Measurements from ENCODE around the gene SLC46A2. TPM values are rescaled to one million over a fixed set of nuclear protein-coding genes. Genes with fewer than 3 reads are reported as not detected.

SLC46A2 gene
- total and polyA plus RNA-seq, 9 donors: 0.04 to 1.2 (median 0.54) TPM; not detected in 5

- intact Hi-C loops (cut with DNase I): no loop called here
- H3K4me1 ChIP-seq (ENCODE audit: insufficient read depth): no peaks in the 10 kb centered on the region
- DNase-seq: no peak
- H3K36me3 ChIP-seq: no peaks in the 10 kb centered on the region
- no peak overlapping the region for H3K4me3 ChIP-seq
- 83 to 91% (median 91%) methylated on average over 1 of the region's 1 CpG for WGBS, 3 donors
- H3K27ac ChIP-seq: no peak overlapping the region
- H3K9me3 ChIP-seq: no peaks in the 10 kb centered on the region
- no peak for TF ChIP-seq CTCF (IDR thresholded peaks at IDR 0.05)
- H3K27me3 ChIP-seq: no peaks in the 10 kb centered on the region
These were observed 5.4 kb downstream of the SLC46A2 start for GRCh38 chr9:112885324-112885723.

GRCh38 chr9:112884721-112885120 lies 6.0 kb downstream of the SLC46A2 start:
- DNase-seq: no peak
- Histone ChIP-seq H3K4me3 (no peak overlapping the region), H3K4me1 (ENCODE audit: insufficient read depth) (no peaks in the 10 kb centered on the region), H3K27me3 (no peaks in the 10 kb centered on the region), H3K27ac (no peak overlapping the region), H3K36me3 (no peaks in the 10 kb centered on the region), H3K9me3 (no peaks in the 10 kb centered on the region)
- TF ChIP-seq EP300 (IDR thresholded peaks at IDR 0.05) (no peak), POLR2A (IDR thresholded peaks at IDR 0.05) (no peak), CTCF (IDR thresholded peaks at IDR 0.05) (no peak)
- 93 to 95% (median 95%) methylated on average over 5 of the region's 5 CpGs for WGBS, 3 donors
- intact Hi-C loops (cut with DNase I): no loop called here

GRCh38 chr9:112884101-112884500 lies 6.6 kb downstream of the SLC46A2 start:
- Histone ChIP-seq H3K27me3 (no peaks in the 10 kb centered on the region), H3K9me3 (no peaks in the 10 kb centered on the region), H3K27ac (no peak overlapping the region), H3K36me3 (no peaks in the 10 kb centered on the region), H3K4me3 (no peak overlapping the region), H3K4me1 (ENCODE audit: insufficient read depth) (no peaks in the 10 kb centered on the region)
- intact Hi-C loops (cut with DNase I): no loop called here
- DNase-seq: no peak
- TF ChIP-seq POLR2A (IDR thresholded peaks at IDR 0.05) (no peak), EP300 (IDR thresholded peaks at IDR 0.05) (no peak), CTCF (IDR thresholded peaks at IDR 0.05) (no peak)
- 35 to 49% (median 43%) methylated on average over 6 of the region's 6 CpGs for WGBS, 3 donors

- no peaks in the 10 kb centered on the region for H3K27me3 ChIP-seq
- intact Hi-C loops (cut with DNase I): no loop called here
- no peak for DNase-seq
- TF ChIP-seq CTCF (IDR thresholded peaks at IDR 0.05) (no peak), POLR2A (IDR thresholded peaks at IDR 0.05) (no peak), EP300 (IDR thresholded peaks at IDR 0.05) (no peak)
- 92 to 96% (median 94%) methylated on average over 7 of the region's 7 CpGs for WGBS, 3 donors
- no peaks in the 10 kb centered on the region for H3K36me3 ChIP-seq
- H3K4me3 ChIP-seq: no peak overlapping the region
- H3K27ac ChIP-seq: no peak overlapping the region
- no peaks in the 10 kb centered on the region for H3K9me3 ChIP-seq
- no peaks in the 10 kb centered on the region for H3K4me1 ChIP-seq (ENCODE audit: insufficient read depth)
These were observed 9.3 kb downstream of the SLC46A2 start for GRCh38 chr9:112881331-112881730.

GRCh38 chr9:112880650-112881049 lies 10.0 kb downstream of the SLC46A2 start:
- Histone ChIP-seq H3K36me3 (no peaks in the 10 kb centered on the region), H3K27ac (no peak overlapping the region), H3K4me1 (ENCODE audit: insufficient read depth) (no peaks in the 10 kb centered on the region), H3K27me3 (no peaks in the 10 kb centered on the region), H3K4me3 (no peak overlapping the region), H3K9me3 (no peaks in the 10 kb centered on the region)
- DNase-seq: no peak
- no peak for TF ChIP-seq CTCF (IDR thresholded peaks at IDR 0.05)
- TF ChIP-seq EP300 (IDR thresholded peaks at IDR 0.05): no peak
- TF ChIP-seq POLR2A (IDR thresholded peaks at IDR 0.05): no peak
- WGBS, 3 donors: 91 to 97% (median 97%) methylated on average over 1 of the region's 1 CpG
- intact Hi-C loops (cut with DNase I): no loop called here
